Thymus (tissue), 11 donors: Measurements from ENCODE around the gene ATL2. TPM values are rescaled to one million over a fixed set of nuclear protein-coding genes. Genes with fewer than 3 reads are reported as not detected.

ENCODE experiments used
- DNase-seq, 9 donors: peaks; one replicate each; pipeline ENCODE4 v3.0.0-alpha.2; 2013; ENCODE audit warnings: low spot score in 9 of 9, low read depth in 6 of 9, missing footprints in 1 of 9
- H3K27ac ChIP-seq, 2 donors: one replicate each; pipeline ENCODE4 v1.5.1; 2013; ENCODE audit warnings: control low read depth in 1 of 2, low read depth in 1 of 2, low read length in 1 of 2, mild to moderate bottlenecking in 1 of 2, moderate library complexity in 1 of 2
- H3K27me3 ChIP-seq, 2 donors: one replicate each; pipeline ENCODE4 v1.5.1; 2013; ENCODE audit warnings: low read length in 1 of 2; ENCODE audit not compliant: control insufficient read depth in 2 of 2, insufficient read depth in 1 of 2
- H3K36me3 ChIP-seq, 2 donors: one replicate each; pipeline ENCODE4 v1.5.1; 2013; ENCODE audit warnings: low read length in 1 of 2, mild to moderate bottlenecking in 1 of 2, moderate library complexity in 1 of 2; ENCODE audit not compliant: control insufficient read depth in 2 of 2, insufficient read depth in 2 of 2
- H3K4me1 ChIP-seq, 2 donors: one replicate each; pipeline ENCODE4 v1.5.1; 2013; ENCODE audit warnings: low read length in 2 of 2; ENCODE audit not compliant: control insufficient read depth in 2 of 2, insufficient read depth in 2 of 2
- H3K4me3 ChIP-seq, 2 donors: one replicate each; pipeline ENCODE4 v1.5.1; 2013; ENCODE audit warnings: low read length in 2 of 2, control low read depth in 1 of 2, mild to moderate bottlenecking in 1 of 2
- H3K9me3 ChIP-seq, 2 donors: one replicate each; pipeline ENCODE4 v1.5.1; 2013; ENCODE audit warnings: low read length in 1 of 2, mild to moderate bottlenecking in 1 of 2; ENCODE audit not compliant: control insufficient read depth in 2 of 2, insufficient read depth in 1 of 2
- WGBS: extraction: QIAGEN DNeasy Blood & Tissue Kit; methylation state at CpG from one replicate; pipeline ENCODE4 v1.1.7; 2013; 5-methylcytosine and 5-hydroxymethylcytosine counted together
- polyA plus RNA-seq: library from polyadenylated mRNA; stranded (reverse); fragments of 200-250 nt; gene quantifications from one replicate; pipeline ENCODE4 v1.2.3, GENCODE V29; 2013
- total RNA-seq: library from RNA; stranded (reverse); fragments of 120-200 nt; gene quantifications from one replicate; pipeline ENCODE4 v1.2.4, GENCODE V29; 2013
- donor health status: healthy.

The ATL2 gene
- total and polyA plus RNA-seq, 2 donors: 59.4 to 69.1 TPM

- Histone ChIP-seq H3K27ac (no peak overlapping the region), H3K36me3 (no peaks in the 10 kb centered on the region), H3K9me3 (peaks cover 0 to 3% of the 10 kb centered on the region in 2 donors), H3K4me1 (no peaks in the 10 kb centered on the region), H3K27me3 (no peaks in the 10 kb centered on the region), H3K4me3 (no peak overlapping the region)
- DNase-seq: no peak
- WGBS: 98% methylated on average over 3 of the region's 3 CpGs
Observed at GRCh38 chr2:38255211-38255610, 121.9 kb downstream of the ATL2 start.

GRCh38 chr2:38254796-38255195 lies 122.3 kb downstream of the ATL2 start:
- DNase-seq: no peak
- Histone ChIP-seq H3K9me3 (peaks cover 0 to 3% of the 10 kb centered on the region in 2 donors), H3K27ac (no peak overlapping the region), H3K36me3 (no peaks in the 10 kb centered on the region), H3K4me3 (no peak overlapping the region), H3K27me3 (no peaks in the 10 kb centered on the region), H3K4me1 (no peaks in the 10 kb centered on the region)
- WGBS: 96% methylated on average over 5 of the region's 5 CpGs

GRCh38 chr2:38251940-38252339 lies 125.1 kb downstream of the ATL2 start:
- WGBS: 68% methylated on average over 1 of the region's 1 CpG
- no peak overlapping the region for H3K4me3 ChIP-seq
- DNase-seq: no peak
- H3K36me3 ChIP-seq: no peaks in the 10 kb centered on the region
- H3K4me1 ChIP-seq: no peaks in the 10 kb centered on the region
- no peak overlapping the region for H3K27ac ChIP-seq
- peaks cover 0 to 3% of the 10 kb centered on the region in 2 donors for H3K9me3 ChIP-seq
- no peaks in the 10 kb centered on the region for H3K27me3 ChIP-seq

DNA sequence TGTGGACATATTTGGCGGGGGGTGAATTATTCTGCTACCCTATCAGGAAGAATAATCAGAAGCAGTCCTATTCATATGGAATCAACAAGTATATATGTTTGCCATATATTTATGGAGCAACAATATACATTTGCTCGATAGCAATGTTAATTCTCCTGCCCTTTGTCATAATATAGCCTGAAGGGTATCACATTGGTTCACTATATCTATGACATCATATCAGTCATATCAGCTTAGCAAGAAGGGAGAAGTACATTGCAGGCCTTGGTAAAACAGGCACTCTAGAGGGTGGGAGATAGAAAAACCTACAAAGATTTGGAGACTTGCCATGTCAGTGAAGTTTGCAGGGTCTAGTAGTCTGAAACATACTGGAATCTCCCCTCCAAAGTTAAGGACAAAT lies 128.4 kb downstream of the ATL2 start:
- WGBS: 96% methylated on average over 2 of the region's 2 CpGs
- no peak for DNase-seq
- Histone ChIP-seq H3K9me3 (no peaks in the 10 kb centered on the region), H3K4me1 (no peaks in the 10 kb centered on the region), H3K27me3 (no peaks in the 10 kb centered on the region), H3K27ac (no peak overlapping the region), H3K4me3 (no peak overlapping the region), H3K36me3 (no peaks in the 10 kb centered on the region)

- Histone ChIP-seq H3K27ac (no peak overlapping the region), H3K9me3 (no peaks in the 10 kb centered on the region), H3K4me3 (no peak overlapping the region), H3K27me3 (no peaks in the 10 kb centered on the region), H3K36me3 (no peaks in the 10 kb centered on the region), H3K4me1 (no peaks in the 10 kb centered on the region)
- WGBS: 93% methylated on average over 4 of the region's 4 CpGs
- DNase-seq: no peak
Observed at GRCh38 chr2:38248255-38248654, 128.8 kb downstream of the ATL2 start.

- Histone ChIP-seq H3K27ac (no peak overlapping the region), H3K4me1 (no peaks in the 10 kb centered on the region), H3K4me3 (no peak overlapping the region), H3K36me3 (no peaks in the 10 kb centered on the region), H3K9me3 (no peaks in the 10 kb centered on the region), H3K27me3 (no peaks in the 10 kb centered on the region)
- DNase-seq: no peak
- 92% methylated on average over 3 of the region's 3 CpGs for WGBS
Observed at GRCh38 chr2:38246105-38246504, 131.0 kb downstream of the ATL2 start.

- Histone ChIP-seq H3K36me3 (no peaks in the 10 kb centered on the region), H3K27me3 (no peaks in the 10 kb centered on the region), H3K27ac (no peak overlapping the region), H3K4me3 (no peak overlapping the region), H3K4me1 (no peaks in the 10 kb centered on the region), H3K9me3 (no peaks in the 10 kb centered on the region)
- no peak for DNase-seq
- 81% methylated on average over 5 of the region's 5 CpGs for WGBS
Observed at GRCh38 chr2:38245114-38245641, 131.9 kb downstream of the ATL2 start.

DNA sequence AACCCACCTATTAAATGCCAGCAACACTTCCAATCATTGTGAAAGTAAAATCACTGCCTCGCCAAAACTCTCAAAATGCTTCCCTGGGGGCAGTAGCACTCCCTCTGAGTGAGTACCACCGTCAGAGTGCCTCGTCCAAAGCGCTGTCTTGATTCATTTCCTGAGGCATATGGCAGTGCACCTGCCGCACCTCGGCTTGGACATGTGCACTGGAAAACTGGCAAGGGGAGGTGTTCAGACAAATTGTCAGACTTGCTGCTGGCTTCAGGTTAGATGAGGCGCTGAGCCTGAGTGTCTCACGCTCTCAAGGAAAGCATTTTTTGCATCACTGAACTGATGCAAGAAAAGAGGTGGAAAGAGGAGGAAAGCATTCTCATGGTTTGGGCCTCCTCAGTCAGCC lies 132.8 kb downstream of the ATL2 start:
- WGBS: 94% methylated on average over 8 of the region's 8 CpGs
- Histone ChIP-seq H3K9me3 (no peaks in the 10 kb centered on the region), H3K27ac (no peak overlapping the region), H3K4me1 (no peaks in the 10 kb centered on the region), H3K4me3 (no peak overlapping the region), H3K27me3 (no peaks in the 10 kb centered on the region), H3K36me3 (no peaks in the 10 kb centered on the region)
- DNase-seq: no peak
